DMS153 treated with DMSO at 0.1 percent for 48 hours (cell line): Measurements from ENCODE around the gene KCNG2.

ENCODE experiments used
- DNase-seq: peaks from one replicate; lab custom pipeline; 2025; ENCODE audit not compliant: unreplicated experiment; lab: John Stamatoyannopoulos, UW

KCNG2 gene

DNA sequence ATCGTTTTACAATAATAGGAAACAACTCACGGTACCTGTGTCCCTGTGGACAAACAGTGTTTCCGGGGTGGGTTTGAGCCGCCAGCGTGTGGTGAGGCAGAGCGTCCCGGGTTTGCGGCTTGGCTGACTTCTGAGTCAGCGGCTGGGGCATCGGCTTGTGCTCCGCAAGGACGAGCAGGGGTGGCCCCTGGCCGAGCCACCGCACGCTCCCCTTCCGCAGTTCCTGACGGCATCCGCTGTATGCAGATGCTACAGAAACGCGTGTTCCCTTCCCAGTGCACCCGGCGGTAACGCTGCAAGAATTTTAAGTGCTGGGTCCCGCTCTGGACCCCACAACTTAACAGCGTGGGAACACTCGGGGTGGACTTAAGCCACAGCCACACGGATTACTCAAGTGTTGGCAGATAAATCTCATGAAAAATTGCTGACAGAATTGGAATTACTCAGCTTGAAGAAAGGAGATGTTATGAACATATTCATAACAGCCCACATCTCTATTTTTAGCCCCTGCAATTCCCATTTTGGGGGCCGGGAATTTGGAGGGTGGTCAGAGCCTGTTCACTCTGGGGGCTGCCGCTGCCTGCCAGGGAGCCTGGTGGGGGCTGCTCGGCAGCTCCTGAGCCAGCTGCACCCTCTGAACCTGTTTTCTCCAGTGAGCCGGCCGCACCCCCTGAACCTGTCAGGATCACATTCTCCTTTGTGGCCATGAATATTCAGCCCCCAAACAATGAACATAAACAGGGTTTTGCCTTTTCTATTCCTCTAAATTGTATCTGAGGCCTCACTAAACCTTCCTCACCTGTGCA is 12.6 kb upstream of the KCNG2 start:
- DNase-seq, result no peak

GRCh38 chr18:79785831-79786230 is 11.9 kb upstream of the KCNG2 start:
- no peak for DNase-seq

GRCh38 chr18:79786304-79786703 is 11.4 kb upstream of the KCNG2 start:
- DNase-seq, result no peak

GRCh38 chr18:79786786-79787526 is 10.8 kb upstream of the KCNG2 start:
- DNase-seq, result no peak

GRCh38 chr18:79787527-79787864 is 10.2 kb upstream of the KCNG2 start:
- no peak for DNase-seq

DNA sequence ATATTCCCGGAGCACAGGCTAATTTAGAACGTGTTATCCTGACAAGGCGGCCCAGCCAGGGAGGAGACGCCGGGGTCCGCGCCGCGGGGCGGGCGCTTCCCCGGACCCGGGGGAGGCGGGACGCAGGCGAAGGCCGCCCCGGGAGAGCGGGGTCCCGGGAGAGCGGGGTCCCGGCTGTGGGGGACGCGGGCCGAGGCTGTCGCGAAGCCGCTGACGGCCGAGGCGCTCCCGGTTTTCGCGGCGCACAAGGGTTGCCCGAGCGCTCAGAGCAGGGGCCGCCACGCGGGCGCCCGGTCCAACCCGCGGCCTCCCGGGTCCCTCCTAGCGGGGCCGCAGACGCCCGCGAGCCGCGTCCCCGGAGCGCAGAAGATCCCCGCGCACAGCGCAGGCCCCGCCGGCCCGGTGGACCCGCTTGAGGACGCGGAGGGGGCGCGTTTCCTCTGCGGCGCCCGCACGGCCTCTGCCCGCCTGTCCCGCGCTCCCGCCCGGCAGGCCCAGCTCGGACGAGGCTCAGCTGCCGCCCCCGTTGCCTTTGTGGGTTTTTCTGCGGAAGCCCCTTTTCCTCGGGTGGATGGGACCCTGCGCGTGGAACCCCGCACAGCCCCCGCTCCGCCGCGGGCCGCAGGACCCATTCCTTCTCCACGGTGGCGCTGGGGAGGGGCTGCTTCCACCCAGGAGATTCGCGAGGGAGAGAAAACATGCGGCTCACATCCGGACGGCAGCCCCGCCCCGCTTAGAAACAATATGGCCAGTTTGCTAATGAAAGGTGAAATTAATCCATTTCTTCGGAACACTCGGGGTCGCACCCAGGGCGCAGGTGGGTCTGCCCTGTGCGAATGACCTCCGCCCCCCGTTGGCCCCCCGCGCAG is 9.6 kb upstream of the KCNG2 start:
- DNase-seq, result no peak

GRCh38 chr18:79788734-79789085 is 9.0 kb upstream of the KCNG2 start:
- DNase-seq, result no peak

GRCh38 chr18:79789091-79789891 is 8.4 kb upstream of the KCNG2 start:
- no peak for DNase-seq

DNA sequence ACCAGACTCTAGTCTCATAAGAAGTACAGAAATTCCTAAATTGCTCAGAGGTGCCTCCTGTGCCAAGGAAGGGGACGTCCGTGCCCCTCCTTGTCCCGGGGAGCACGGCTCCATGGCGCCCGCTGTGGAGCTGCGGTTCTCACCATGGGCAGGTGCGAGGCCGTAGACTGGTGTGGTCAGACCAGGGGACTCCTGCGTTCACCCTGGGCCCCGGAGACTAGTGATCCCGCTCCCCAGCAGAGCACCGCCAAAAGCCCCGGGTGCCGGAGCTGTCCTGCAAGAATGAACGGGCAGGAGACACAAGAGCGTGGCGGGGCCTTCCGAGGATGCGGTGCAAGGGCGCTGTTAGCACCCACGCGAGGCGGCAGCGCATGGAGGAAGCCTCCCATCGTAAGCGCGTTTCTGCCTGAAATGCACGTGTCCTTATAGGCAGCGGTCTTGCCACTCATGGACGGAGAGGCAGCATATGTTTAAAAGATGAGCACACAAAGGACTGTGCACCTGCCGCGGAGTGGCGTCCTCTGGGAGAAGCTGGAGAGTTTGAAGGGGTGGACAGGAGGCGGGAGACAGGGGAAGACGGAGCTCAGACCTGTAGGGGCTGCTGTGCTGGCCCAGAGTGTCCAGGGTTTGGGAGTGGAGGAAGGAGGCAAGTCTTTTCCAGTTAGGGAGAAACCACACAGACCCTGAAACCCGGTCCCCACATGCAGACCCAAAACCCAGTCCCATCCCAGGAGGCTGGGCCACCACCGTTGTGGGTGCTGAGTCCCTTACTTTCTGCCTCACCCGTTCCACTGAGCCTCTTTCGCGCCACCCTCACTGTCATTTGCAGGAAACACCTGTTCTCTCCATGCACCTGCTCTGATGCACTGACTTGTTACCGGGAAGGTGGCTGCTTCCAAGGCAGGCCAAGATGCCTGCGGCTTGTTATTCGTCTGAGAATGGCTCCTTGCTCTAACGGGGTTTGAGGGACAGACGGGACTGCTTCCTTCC is 7.5 kb upstream of the KCNG2 start:
- DNase-seq, result peak; percentile 12

- peak; percentile 28 for DNase-seq
Measured at GRCh38 chr18:79790996-79791972, 6.5 kb upstream of the KCNG2 start.

DNA sequence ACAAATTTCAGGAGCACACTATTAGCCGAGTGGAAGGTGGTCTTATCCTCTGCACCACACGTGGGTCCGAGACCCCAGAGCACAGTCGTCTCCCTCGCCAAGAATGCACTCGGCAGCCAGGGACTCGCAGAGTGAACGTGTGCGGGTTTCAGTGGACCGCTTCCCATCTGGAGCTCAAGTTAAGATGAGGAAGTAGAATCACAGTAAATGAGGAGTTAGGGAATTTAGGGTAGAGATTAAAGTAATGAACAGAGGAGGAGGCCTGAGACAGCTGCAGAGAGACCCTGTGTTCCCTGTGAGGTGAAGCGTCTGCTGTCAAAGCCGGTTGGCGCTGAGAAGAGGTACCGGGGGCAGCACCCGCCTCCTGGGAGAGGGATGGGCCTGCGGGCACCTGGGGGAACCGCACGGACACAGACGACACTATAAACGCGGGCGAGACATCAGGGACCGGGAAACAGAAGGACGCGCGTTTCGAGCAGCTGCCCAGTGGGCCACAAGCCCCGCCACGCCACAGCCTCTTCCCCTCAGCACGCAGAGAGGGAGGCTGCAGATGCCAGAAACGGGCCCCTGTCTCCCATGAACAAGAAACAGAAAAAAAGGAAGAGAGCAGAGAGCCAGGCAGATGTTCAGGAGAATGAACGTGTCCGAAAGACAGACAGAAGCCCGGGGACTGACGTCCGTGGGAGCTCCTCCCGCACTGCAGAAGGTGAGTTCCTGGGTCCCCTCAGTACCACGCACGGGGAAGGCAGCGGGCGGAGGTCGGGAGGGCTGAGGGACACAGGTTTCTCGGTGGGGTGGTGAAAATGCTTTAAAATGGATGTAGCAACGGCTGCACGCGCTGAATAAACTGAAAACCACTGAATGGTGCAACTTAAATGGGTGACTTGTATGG is 5.4 kb upstream of the KCNG2 start:
- no peak for DNase-seq

DNA sequence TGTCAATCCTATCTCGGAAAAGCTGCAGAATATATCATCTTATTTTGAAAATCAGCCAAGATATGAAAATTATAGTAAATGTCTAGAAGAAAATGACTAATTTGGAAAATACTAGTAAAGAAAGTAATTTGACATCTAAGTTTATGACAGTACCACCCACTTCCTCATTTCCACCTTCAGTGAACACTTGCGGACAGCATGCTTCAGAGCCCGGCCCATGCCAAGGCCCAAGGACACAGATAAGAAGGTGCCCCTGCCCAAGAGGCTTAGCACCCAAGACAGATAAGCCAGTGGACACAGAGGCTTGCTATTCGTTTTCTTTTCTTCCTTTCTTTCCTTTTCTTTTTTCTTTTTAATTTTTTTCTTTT is 4.8 kb upstream of the KCNG2 start:
- no peak for DNase-seq

GRCh38 chr18:79794846-79795245 is 2.9 kb upstream of the KCNG2 start:
- no peak for DNase-seq

- no peak for DNase-seq
Measured at GRCh38 chr18:79795446-79795845, 2.3 kb upstream of the KCNG2 start.

- DNase-seq, result no peak
Measured at GRCh38 chr18:79796016-79796415, 1.7 kb upstream of the KCNG2 start.

- DNase-seq, result no peak
Measured at GRCh38 chr18:79796531-79797405, 970 bp upstream of the KCNG2 start.
